HG03045 (cell line): Measurements from ENCODE around the gene KLHL42.
"Not testable (repeated sequence)": the region's sequence is repeated elsewhere in the genome, so short reads cannot be mapped to it uniquely, and the experiment has no call there.

Experiments
- ATAC-seq: cut with Tn5 transposase; IDR thresholded peaks from one replicate; pipeline ENCODE4 v1.9.1; 2021; ENCODE audit warnings: mild to moderate bottlenecking, moderate library complexity; ENCODE audit not compliant: unreplicated experiment

The KLHL42 gene, protein sequence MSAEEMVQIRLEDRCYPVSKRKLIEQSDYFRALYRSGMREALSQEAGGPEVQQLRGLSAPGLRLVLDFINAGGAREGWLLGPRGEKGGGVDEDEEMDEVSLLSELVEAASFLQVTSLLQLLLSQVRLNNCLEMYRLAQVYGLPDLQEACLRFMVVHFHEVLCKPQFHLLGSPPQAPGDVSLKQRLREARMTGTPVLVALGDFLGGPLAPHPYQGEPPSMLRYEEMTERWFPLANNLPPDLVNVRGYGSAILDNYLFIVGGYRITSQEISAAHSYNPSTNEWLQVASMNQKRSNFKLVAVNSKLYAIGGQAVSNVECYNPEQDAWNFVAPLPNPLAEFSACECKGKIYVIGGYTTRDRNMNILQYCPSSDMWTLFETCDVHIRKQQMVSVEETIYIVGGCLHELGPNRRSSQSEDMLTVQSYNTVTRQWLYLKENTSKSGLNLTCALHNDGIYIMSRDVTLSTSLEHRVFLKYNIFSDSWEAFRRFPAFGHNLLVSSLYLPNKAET

DNA sequence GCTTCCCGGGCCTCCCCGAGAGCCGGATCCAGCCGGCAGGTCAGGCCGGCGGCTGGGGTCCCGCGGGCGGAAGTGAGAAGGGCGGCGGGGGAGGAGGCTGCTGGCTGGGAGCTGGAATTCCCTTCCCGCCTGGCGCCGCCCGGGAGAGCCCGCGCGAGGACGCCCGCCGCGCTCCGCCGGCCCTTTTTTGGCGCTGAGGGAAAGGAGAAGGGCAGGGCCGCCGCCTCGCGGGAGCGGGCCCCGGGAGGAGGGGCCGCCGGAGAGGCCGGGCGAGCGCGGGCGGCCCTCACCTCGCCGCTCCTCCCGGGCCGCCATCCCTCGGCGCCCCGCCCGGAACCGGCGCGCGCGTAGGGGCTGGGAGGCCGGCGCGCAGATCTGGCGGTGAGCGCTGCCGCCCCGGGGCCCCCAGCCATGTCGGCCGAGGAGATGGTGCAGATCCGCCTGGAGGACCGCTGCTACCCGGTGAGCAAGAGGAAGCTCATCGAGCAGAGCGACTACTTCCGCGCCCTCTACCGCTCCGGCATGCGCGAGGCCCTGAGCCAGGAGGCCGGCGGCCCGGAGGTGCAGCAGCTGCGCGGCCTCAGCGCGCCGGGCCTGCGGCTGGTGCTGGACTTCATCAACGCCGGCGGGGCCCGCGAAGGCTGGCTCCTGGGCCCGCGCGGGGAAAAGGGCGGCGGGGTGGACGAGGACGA is at the start of gene KLHL42, which contains the start of gene MANSC4:
TSS of gene KLHL42 (plus strand) at position 314 of the 692 bp plus-strand sequence. CDS start at position 412, 98 bp downstream.
TSS of gene MANSC4 (minus strand) at position 317 of the 692 bp plus-strand sequence. CDS start 8,960 bp downstream, outside the sequence.
- peak; percentile 78 for ATAC-seq

DNA sequence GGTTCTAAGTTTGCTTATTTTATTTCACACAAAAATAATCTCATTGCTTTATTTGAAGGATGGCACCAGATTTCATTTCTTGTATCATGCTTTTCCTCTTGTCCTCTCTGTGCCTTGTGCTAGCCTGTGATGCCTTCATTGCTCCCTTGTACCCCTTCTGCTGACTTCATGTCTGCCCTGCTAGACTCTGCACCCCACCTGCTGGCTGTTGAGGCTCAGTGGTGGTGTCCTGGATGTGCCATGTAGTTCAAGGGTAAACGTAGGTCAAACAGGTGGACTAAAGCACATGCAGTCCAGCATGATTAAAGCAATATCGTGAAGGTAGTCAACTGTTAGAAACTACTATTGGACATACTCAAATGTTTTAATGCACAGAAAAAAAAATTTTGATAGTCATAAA is 47.8 kb upstream of the KLHL42 start:
- no peak for ATAC-seq

DNA sequence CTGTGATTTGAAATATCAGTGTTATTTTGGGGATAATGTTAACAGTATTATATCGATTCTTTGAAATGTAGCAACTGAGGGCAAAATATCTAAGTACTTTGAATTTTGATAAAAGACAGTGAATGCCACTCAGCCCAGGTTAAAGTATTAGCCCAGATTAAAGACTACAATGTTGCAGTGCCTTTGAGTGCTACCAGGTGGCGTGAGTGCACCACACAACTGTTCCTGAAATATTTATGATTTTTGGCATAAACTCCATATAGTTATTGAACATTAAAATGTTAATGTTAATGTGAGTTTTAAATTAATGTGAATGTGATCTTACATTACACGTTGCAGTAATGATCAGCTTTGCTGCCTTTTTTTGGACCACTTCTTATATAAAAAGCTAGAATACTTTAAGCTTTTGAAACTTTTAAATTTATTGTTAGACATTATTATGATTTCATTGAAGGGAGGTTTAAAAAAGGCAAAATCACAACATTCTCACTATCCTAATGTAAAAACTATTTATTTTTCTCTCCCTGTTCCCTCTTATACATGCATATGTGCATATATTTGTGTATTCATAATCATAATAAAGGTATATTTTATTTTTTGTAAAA is 46.9 kb upstream of the KLHL42 start:
- no peak for ATAC-seq

DNA sequence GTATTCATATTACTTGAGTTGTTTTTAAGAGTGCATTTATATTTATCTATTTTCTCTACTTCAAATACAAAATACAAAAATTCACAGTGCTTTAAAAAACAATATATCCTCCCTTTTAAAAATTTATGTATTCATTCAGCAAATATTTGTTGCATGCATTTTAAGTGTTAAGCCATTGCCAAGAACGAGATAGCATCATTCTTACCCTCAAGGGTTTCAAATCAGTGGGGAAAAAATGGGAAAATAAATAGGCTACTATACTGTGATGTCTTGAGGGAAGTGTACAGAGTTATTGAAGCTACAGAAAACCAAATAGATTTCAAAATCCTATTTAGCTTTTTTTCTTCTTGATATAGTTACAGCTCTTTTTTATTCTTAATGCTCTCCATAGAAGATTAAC is 46.2 kb upstream of the KLHL42 start:
- ATAC-seq: no peak

DNA sequence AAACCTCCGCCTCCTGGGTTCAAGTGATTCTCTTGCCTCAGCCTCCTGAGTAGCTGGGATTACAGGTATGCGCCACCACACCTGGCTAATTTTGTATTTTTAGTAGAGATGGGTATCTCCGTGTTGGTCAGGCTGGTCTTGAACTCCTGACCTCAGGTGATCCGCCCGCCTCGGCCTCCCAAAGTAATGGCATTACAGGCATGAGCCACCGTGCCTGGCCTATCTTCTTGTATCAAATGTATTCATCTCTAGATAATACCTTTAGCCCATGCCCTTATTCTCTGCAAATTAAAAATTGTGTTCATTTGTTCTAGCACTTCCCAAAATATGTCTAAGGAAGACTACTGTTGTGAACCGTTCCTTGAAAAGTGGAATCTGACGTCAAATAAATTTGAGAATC is 45.7 kb upstream of the KLHL42 start:
- ATAC-seq: not testable (repeated sequence)

DNA sequence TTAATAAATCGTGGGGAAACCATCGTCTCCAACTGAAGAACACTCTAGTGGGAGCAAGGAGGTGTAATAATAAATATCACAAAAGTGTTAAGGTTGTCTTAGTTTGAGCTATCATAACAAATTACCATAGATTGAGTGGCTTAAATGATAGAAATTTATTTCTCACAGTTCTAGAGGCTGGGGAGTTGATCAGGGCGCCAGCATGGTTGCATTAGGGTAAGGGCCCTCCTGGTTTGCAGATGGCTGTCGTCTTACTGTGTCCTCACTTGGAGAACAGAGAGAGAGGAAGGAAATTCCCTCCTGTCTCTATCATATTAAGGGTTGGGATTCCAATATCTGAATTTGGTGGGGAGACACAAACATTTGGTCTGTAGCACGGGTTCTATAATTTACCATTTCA is 36.4 kb upstream of the KLHL42 start:
- ATAC-seq: no peak

DNA sequence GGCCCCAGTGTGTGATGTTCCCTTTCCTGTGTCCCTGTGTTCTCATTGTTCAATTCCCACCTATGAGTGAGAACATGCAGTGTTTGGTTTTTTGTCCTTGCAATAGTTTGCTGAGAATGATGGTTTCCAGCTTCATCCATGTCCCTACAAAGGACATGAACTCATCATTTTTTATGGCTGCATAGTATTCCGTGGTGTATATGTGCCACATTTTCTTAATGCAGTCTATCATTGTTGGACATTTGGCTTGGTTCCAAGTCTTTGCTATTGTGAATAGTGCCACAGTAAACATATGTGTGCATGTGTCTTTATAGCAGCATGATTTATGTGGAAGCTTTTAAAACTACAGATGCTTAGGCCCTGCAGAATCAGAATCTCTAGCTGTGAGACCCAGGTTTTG is 34.3 kb upstream of the KLHL42 start:
- ATAC-seq: not testable (repeated sequence)

DNA sequence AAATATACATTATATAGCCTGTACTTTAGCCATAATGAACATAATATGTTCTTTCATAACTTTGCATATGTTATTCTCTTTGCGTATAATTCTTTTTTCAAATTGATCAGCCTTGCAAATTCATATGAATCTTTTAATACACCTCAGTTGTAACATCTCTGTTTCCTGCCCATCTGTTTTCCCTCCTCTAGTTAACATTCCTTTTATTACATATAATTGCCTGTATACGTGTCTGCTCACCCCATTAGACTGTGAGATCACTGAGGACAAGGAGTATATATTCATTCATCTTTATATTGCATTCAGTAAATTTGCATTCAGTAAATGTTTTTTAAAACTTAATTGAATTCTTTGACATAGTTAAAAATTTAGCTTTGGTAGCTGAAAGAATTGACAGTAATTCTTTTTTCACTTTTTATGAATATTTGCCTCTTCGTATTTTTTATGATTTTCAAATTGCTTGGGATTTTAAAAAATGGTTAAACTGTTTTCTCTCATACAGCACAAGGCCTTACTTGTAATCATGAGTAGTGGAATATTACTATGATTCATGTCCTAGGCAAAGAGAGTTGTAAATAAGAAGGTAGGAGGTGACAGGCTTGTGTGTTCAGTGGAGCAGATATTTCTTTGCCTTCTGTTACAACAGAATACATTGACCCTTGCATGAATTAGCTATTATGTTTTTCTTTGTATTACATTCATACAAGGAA is 32.8 kb upstream of the KLHL42 start:
- ATAC-seq: no peak

DNA sequence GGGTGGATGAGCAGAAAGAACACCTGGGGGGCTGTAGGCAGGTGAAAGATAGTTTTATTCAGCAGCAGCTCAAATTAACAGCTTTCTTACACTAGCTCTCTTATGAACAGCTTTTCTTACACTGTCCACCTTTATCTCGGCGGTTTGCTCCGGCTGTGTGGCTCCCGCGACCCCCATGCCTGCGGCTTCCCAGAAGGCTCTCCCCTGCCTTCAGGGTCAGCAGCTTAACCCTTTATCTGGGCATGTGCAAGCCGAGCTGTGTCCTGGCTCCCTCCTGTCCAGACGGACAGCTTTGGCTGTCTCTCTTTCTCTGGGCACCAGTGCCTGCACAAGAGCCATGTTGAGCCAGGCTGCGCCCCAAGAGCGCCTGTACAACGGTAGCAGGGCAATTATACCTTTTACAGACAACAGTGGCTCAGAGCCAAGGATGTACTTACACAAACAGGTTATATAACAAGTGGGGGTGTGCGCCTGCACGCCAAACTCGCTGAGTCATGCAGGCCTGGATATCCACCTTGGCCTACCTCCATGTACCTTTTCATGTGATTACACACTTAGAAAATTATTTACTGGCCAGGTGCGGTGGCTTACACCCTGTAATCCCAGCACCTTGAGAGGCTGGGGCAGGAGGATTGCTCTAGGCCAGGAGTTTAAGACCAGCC is 28.5 kb upstream of the KLHL42 start:
- no peak for ATAC-seq

DNA sequence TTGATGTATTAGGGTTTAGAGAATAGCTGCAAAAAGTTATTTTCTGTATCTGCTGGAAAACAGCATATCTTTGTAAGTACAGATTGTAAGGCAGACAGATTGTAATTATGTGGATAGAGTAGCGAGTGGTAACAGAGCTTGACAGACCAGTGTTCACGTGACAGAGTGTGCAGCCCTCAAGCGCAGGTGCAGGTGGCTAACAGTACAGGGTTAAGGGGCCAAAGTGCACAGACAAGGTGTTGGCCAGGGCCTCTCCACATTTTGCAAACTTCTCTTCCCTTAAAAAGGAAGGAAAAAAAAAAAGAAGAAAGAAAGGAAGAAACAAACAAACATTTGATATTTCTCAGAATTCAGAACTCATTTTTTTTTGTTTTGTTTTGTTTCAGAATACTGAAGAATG is 25.2 kb upstream of the KLHL42 start:
- ATAC-seq: no peak

DNA sequence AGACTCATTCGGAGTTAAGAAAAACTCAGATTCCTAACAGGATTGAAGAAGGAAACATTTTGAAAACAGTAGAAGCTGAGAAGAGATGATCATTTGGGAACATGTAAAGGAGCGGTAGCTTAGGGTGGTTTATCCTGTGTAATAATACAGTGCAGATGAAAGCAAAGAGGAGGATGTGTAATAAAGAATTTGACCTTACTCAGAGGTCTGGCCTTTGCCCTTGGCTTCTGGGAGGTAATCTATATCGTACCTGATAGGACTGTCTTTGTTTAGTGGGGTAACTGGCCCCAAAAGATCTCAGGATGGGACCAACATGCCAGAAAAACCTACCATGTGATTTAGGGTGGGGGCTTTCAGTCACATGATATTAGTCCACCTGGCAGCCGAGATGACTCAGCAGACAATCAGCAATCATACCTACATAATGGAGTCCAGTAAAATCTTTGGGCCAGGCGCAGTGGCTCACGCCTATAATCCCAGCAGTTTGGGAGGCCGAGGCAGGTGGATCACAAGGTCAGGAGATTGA is 23.3 kb upstream of the KLHL42 start:
- no peak for ATAC-seq

DNA sequence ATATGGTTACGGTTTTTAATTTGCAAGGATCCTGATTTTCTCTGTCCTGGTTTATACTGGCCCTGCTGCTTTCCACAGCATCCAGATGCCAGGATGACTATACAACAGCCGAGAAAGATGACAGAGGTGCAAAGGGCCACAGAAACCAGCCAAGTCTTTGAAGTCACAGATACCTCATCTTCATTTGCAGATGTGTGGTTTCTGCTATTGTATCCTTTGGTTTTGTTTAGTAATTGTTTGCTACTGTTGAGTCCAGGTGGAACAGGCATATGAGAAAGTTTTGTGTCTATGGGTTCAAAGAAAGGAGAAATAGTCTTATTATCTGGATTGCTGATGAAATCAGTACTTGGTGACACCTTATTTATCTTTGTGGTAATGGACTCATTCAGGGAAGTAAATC is 17.3 kb upstream of the KLHL42 start:
- ATAC-seq: no peak

DNA sequence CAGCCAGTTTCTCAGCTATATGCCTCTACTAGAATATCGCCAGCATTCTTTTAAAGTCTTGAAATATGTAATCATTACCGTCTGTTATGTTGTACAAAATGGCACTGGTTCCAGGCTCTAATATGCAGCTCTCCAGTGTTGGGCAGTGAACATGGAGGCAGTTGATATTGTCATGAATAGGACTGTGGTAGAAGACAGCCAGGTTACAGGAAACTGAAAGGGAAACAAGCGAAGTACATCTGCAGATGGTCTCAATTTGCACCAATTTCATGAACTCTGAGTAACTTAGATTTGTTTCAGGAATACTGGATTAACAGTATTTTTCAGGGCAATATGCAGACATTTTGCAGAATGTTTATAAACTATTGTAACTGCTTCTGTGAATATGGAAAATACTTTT is 13.4 kb upstream of the KLHL42 start:
- ATAC-seq: peak; percentile 70

DNA sequence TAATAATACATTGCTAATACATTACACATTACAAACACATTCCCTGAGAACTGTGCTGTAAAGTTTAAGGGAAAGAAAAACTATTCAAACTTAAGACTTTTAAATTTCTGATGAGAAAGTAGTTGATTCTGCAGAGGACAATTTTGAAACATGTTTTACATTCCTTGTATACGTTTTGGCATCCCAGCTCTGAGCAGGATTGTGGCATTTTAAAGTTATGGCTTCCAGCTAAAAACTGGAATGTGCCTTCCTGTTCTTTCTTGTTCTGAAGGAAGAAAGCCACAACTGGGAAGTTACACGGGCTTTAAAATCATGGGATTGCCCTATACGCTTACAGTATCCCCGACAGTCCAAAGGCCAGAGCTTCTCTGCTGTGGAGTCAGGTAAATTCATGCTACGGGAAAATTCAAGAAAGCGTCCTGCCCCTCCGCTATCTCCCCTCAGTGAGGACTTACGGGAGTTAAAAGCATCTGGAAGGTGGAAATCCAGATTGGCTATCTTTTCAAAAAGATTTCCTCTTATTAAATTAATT is 10.8 kb upstream of the KLHL42 start:
- ATAC-seq: no peak

DNA sequence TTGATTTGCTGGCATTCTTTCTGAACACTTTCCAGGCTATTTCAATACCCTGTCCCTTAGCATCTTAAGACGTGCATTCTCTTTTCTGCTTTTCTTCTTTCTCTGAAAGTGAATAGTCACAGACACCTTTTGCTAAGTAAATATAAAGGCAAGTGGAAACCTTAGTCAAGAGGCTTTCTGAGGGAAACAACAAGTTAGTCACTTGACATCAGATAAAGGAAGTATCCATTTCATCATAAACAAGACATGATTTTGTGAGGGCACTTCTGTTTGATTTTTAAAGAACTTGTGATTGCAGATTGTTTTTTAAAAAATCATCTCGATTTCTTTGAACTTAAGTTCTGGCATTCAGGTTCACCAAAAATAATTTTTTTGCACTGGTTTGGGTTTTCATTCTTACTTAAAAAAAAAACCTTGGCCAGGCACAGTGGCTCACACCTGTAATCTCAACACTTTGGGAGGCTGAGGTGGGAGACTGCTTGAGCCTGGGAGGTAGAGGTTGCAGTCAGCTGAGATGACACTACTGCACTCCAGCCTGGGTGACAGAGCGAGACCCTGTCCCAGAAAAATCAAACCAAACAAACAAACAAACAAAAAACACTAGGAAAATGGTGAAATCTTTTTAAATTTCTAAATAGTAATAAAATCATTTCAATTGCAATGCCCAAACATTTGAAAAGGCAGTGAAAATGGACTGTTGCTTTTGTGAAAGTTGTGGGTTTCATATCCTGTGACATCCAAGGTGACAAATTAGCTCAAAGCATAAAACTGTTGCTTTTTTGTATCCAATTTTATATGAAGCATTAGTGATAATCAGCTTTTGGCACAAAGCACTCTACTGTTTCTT is 8.3 kb upstream of the KLHL42 start:
- ATAC-seq: no peak

DNA sequence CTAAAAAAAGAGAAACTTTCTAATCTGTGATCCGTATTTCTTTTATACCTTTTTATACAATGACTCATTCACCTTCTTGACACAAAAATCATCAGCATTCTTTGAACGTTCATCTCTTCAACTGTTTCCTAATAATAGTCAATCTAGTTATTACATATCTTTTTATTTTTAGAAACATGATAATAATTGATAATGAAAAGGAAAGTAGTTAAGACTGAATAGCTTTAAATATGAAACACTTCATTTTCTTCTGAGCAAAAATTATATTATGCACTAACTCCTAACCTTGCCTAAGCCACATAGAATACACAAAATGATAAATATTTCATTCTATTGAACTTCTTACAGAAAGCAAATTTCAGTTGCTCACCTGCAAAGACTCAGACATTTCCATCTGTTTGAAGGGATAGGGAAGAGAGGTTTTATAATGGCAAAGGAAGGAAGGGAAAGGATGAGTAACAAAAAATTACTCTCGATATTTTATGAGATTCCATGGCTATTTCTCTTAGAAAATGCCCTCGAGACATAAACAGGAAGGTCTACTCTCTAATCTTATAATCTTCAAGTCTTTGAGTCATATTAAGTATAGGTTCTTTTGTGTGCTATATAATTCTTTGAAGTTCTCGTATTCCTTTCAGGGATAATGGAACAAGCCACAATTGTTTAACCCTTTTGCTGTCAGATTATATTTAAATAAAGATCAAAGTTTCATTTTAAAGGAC is 7.5 kb upstream of the KLHL42 start:
- no peak for ATAC-seq

DNA sequence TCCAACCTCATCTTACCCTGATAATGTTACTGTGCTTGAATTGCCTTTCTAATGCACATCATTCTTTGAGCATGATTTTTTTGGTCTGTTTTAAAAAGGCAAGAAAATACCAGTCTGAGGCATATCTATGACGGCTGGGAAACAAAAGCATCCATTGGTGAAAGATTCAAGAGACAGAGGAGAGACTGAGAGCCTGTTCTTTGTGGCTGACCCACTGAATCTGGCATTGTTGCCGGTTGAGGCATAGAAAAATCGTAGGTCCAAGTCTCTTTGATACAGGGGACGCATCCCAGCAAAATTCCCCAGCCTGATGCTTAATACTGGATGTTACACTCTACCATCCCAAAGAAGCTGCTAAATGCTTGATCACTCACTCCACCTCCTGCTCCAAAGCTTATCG is 2.9 kb upstream of the KLHL42 start:
- ATAC-seq: no peak

DNA sequence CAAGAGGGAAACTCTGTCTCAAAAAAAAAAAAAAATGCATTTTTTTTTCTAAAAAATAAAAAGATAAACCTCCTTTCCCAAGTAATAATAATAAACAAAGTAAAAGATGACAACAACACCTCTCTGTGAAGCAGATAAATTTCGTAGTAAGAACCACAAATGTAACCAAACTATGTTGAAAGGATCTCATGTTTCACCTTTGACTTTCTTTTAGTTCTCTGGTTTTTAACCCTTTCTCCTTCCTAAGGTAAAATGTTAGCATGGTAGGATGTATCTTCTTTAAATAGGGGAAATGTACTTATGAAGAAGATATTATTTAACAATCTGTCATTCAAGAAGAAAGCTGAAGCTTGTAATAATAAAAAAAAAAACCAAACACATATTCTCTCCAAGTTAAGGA is 1.8 kb upstream of the KLHL42 start:
- ATAC-seq: no peak
